ENCODE data around the gene CCDC92.

The CCDC92 gene

GRCh38 chr12:123910057-123910456 is 62.6 kb downstream of the CCDC92 start:
- DNase-seq (ENCODE audit: low spot score), result no peak

- DNase-seq (ENCODE audit: low spot score), result no peak
These were observed 63.5 kb downstream of the CCDC92 start for GRCh38 chr12:123908884-123909725.

- no peak for DNase-seq (ENCODE audit: low spot score)
These were observed 64.7 kb downstream of the CCDC92 start for GRCh38 chr12:123907726-123908476.

GRCh38 chr12:123906711-123907420 is 65.8 kb downstream of the CCDC92 start:
- no peak for DNase-seq (ENCODE audit: low spot score)

- peak; percentile 67 for DNase-seq (ENCODE audit: low spot score)
These were observed 67.2 kb downstream of the CCDC92 start for GRCh38 chr12:123905319-123905925.

- no peak for DNase-seq (ENCODE audit: low spot score)
These were observed 69.1 kb downstream of the CCDC92 start for GRCh38 chr12:123903301-123904065.

GRCh38 chr12:123902821-123903220 is 69.8 kb downstream of the CCDC92 start:
- DNase-seq (ENCODE audit: low spot score), result no peak

- DNase-seq (ENCODE audit: low spot score), result no peak
These were observed 71.7 kb downstream of the CCDC92 start for GRCh38 chr12:123900871-123901376.

GRCh38 chr12:123899368-123899767 is 73.3 kb downstream of the CCDC92 start:
- DNase-seq (ENCODE audit: low spot score), result no peak

- no peak for DNase-seq (ENCODE audit: low spot score)
These were observed 74.0 kb downstream of the CCDC92 start for GRCh38 chr12:123898673-123899072.

- DNase-seq (ENCODE audit: low spot score), result peak; percentile 49
These were observed 75.4 kb downstream of the CCDC92 start for GRCh38 chr12:123897221-123897620.

GRCh38 chr12:123896767-123897166 is 75.9 kb downstream of the CCDC92 start:
- no peak for DNase-seq (ENCODE audit: low spot score)

- no peak for DNase-seq (ENCODE audit: low spot score)
These were observed 77.2 kb downstream of the CCDC92 start for GRCh38 chr12:123895451-123895850.

- DNase-seq (ENCODE audit: low spot score), result no peak
These were observed 77.7 kb downstream of the CCDC92 start for GRCh38 chr12:123894823-123895345.

GRCh38 chr12:123893276-123893675 is 79.4 kb downstream of the CCDC92 start:
- no peak for DNase-seq (ENCODE audit: low spot score)

GRCh38 chr12:123892853-123893252 is 79.8 kb downstream of the CCDC92 start:
- no peak for DNase-seq (ENCODE audit: low spot score)

- no peak for DNase-seq (ENCODE audit: low spot score)
These were observed 80.5 kb downstream of the CCDC92 start for GRCh38 chr12:123892180-123892559.

- DNase-seq (ENCODE audit: low spot score), result no peak
These were observed 81.0 kb downstream of the CCDC92 start for GRCh38 chr12:123891516-123892179.

- DNase-seq (ENCODE audit: low spot score), result no peak
These were observed 81.6 kb downstream of the CCDC92 start for GRCh38 chr12:123891011-123891410.

- DNase-seq (ENCODE audit: low spot score), result no peak
These were observed 82.1 kb downstream of the CCDC92 start for GRCh38 chr12:123890536-123890902.
